HG03432 (cell line): ENCODE data around the gene C18orf54.
"Not testable (repeated sequence)": the region's sequence is repeated elsewhere in the genome, so short reads cannot be mapped to it uniquely, and the experiment has no call there.

ENCODE experiments used
- ATAC-seq: cut with Tn5 transposase; IDR thresholded peaks from one replicate; pipeline ENCODE4 v1.9.1; 2021; ENCODE audit warnings: mild to moderate bottlenecking, moderate library complexity; ENCODE audit not compliant: unreplicated experiment

C18orf54 gene

DNA sequence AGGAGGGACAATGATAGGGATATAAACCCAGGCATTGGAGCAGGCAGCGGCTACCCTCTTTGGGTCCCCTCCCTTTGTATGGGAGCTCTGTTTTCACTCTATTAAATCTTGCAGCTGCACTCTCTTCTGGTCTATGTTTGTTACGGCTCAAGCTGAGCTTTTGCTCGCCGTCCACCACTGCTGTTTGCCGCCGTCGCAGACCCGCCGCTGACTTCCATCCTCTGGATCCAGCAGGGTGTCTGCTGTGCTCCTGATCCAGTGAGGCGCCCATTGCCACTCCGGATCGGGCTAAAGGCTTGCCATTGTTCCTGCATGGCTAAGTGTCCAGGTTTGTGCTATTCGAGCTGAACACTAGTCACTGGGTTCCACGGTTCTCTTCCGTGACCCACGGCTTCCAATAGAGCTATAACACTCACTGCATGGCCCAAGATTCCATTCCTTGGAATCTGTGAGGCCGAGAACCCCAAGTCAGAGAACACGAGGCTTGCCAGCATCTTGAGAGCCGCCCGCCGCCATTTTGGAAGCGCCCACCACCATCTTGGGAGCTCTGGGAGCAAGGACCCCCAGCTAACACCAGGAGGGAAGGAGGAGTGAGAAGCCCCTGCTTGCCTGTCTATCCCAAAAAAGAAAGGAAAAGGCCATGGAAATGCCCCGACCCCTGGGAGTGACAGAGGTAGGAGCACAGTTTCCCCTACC lies 29.2 kb downstream of the C18orf54 start:
- not testable (repeated sequence) for ATAC-seq

DNA sequence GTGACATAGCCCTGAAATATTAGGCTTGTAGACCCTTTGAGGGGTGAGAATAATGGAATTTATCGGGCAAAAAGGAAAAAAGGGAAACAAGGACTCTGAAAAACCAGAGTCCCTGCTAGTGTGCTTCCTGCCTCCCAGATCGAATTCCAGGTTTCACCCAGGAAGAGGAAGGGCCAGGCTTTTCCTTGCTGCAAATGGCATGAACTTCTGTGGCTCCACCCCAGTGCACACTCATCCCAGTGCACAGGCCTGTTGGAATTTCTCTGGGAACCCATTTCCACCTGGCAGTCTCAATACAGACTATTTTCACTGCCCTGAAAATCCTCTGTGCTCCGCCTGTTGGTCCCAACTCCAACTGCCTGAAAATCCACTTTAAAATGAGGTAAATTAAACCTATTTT lies 29.9 kb downstream of the C18orf54 start:
- no peak for ATAC-seq

DNA sequence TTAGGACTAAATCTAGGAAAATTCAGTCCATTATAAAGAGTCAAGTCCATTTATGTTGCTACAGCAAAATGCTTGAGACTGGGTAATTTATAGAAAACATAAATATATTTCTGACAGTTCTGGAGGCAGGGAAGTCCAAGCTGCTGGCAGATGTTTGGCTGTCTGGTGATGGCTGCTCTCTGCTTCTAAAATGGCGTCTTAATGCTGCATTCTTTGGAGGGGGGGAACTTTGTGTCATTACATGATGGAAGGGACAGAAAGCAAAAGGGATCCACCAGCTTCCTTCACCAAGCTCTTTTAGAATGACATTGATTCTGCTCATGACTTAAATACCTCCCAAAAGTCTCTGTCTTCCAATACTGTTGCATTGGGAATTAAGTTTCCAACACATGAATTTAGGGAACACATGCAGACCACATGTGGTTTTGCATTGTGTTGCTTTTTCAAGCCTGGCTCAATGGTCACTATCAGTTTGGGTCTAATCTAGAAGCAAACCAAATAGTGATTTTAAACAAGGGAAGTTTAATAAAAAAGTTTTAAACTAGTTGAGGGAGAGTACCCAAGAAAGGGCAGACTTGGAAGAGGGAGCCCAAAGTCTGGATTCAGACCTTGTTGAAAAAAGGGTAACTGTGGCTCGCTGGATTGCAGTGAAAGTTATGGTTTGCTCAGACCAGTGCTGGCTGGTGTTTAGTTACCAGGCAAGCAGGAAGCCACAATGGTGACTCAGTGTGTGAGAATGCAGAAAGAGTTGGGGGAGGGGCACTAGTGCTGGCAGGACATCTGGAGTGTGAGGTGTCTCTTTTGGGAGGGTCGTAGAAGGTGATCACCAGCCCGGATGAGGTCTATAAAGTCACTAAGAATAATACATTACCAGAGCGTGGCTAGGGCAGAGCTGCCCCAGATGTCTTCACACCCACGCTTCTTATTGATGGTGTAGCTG lies 30.8 kb downstream of the C18orf54 start:
- ATAC-seq, result peak; percentile 94

DNA sequence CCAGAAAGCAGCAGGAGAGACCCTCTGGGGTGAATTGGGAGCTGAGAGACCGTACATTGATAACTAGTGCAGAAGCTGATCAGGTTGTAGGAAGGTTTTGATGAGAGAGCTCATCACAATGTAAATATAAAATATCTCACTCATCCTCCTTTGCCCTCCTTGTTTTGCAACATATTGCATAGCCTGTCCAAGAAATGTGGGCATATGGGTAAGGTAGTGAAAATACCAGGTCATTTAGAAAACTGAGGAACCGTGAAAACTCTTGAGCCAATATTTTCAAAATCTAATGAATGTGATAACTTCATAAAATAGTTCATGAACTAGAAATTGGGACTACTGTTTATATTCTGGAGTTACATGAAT lies 31.4 kb downstream of the C18orf54 start:
- no peak for ATAC-seq

GRCh38 chr18:54390838-54391237 lies 33.1 kb downstream of the C18orf54 start:
- ATAC-seq, result no peak

GRCh38 chr18:54392543-54393023 lies 34.9 kb downstream of the C18orf54 start:
- peak; percentile 59 for ATAC-seq

GRCh38 chr18:54393648-54394294 lies 36.1 kb downstream of the C18orf54 start:
- no peak for ATAC-seq

GRCh38 chr18:54396760-54397159 lies 39.1 kb downstream of the C18orf54 start:
- no peak for ATAC-seq

DNA sequence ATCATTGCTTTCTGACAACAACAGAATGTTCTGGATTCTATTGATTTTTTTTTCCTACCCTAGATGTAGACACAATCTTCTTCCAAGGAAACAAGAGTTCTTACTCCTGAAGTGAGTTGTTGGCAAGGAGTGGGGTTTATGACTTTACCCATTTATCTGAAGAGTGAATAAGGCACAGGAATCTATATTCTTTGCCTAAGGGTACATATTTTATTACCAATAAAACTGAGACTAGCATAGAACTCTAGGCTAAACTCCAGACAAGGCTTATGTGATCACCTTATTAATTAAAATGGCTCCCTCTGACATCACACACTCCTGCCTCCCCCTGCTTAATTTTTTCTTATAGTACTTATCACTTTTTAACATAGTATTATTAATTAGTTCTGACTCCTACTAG lies 47.6 kb downstream of the C18orf54 start:
- ATAC-seq, result no peak

- no peak for ATAC-seq
Measured at GRCh38 chr18:54411781-54412180, 54.1 kb downstream of the C18orf54 start.

DNA sequence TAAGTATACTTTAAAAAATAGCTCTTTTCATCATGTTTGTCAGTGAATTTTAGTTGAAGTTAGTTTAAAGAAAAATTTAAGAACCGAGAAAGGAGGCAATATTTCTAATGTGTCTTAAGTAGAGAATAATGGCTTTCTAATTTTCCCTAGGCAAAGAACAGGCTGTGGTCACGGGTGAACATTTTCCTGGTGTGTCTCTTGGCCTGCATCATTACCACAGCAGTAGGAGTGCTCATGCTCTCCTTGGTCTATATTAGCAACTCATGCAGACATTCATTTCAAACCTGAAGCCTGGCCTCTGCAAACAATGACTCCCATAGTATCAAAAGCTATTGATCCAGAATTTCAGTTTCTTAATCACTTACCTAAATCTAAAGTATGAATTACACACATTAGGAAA lies 57.4 kb downstream of the C18orf54 start:
- ATAC-seq, result no peak

GRCh38 chr18:54416436-54416835 lies 58.7 kb downstream of the C18orf54 start:
- ATAC-seq, result no peak

GRCh38 chr18:54423831-54424230 lies 66.1 kb downstream of the C18orf54 start:
- ATAC-seq, result no peak

- no peak for ATAC-seq
Measured at GRCh38 chr18:54426085-54426665, 68.5 kb downstream of the C18orf54 start.
